Left hindlimb (tissue), 1 donor: ENCODE measurements around the gene TUBA1A.
"Not testable (repeated sequence)": the region's sequence is repeated elsewhere in the genome, so short reads cannot be mapped to it uniquely, and the experiment has no call there.

Experiments used
- DNase-seq: peaks from one replicate; pipeline ENCODE4 v3.0.0-alpha.2; 2018

TUBA1A gene

GRCh38 chr12:49200919-49201594 is 12.2 kb upstream of the TUBA1A start:
- no peak for DNase-seq

GRCh38 chr12:49198431-49199155 is 9.7 kb upstream of the TUBA1A start:
- peak; percentile 40 for DNase-seq

- DNase-seq, result no peak
These were observed 8.4 kb upstream of the TUBA1A start for GRCh38 chr12:49197256-49197655.

DNA sequence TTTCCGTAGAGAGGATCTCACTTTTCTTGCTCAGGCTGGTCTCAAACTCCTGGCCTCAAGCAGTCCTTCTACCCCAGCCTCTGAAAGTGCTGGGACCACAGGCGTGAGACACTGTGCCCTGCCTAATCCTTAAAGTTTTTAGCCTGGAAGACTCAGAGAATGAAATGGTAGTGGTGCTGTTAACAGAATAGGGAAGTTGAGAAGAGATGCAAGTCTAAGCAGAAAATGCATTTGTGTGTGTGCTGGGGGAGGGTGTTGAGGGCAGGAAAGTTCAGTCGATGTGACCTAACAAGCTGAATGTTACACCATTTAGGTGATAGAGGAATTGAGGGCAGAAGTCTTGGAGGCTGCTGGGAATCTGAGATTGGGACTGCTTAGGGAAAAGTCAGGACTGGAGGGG is 6.9 kb upstream of the TUBA1A start:
- DNase-seq, result no peak

GRCh38 chr12:49193746-49194145 is 4.9 kb upstream of the TUBA1A start:
- DNase-seq, result not testable (repeated sequence)

DNA sequence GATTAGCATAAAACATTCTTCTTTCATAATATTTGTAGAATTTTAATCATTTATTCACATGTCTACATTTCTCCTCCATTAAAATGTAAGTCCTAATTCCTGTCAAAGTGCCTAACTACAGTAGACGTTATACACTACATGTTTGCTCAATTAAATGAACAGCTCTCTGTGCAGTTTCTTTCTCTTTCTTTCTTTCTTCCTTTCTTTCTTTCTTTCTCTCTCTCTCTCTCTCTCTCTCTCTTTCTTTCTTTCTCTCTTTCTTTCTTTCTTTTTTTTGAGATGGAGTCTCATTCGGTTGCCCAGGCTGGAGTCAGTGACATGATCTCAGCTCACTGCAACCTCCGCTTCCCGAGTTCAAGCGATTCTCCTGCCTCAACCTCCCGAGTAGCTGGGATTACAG is 2.6 kb upstream of the TUBA1A start:
- DNase-seq, result not testable (repeated sequence)

DNA sequence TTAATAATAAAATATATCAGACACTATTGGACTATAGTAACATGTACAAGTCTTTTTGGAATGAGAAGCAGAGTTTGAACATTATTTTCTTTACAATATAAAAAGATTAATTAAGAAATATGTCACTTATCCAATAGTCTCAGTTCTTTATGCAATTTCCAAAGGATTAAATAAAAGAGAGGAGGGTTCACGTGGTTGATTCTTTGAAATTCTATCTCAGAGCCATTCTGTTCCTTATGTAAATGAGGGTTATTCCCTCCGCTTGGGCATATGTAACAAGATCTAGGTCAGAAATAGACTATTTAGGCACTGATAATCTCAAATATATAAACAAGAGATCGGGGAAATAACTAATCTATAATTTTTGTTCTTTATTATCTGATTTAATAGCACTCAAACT is 2.1 kb upstream of the TUBA1A start:
- DNase-seq, result no peak

DNA sequence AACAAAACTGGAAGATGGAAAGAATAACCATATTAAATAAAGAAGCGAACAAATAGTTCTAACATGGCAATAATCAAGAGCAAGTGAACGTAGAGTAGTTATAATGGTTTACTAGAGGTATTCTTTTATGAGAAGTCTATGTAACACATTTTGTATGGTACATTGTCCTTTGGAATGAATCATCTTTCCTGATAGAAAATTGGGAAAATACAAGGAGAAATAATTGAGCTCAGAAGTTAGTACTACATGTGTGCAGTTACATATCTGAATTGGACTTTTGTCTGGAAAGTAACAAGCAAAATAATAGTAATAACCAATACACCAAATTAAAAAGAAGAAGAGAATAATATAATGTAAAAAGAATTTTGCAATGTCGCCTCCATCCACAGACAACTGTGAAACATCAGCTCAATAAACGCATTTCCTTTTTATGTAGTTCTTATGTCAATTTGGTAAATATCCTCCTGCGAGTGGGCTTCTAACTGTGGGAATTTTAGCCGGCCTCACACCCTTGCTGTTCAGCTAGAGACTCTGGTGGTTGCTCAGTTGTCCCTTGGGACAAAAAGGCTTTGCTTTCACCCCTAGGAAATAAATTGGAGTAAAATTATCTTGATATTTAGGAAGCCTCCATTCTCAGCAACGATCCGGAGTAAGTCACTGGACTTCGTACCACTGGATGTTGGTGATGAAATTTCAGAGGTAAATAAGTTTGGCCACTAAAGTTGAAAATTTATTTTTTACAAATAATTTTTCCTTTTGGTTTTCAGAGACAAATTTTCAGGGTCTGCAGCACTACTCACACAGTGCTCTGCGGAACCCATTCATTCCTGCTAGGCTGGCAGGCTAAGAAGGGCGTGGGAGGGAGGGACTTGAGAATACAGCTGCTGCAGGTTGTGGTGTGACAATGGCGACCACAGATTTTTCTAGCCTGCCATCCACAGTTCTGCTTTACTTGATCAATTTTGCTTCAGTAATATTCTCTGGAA is 1.1 kb upstream of the TUBA1A start:
- no peak for DNase-seq

DNA sequence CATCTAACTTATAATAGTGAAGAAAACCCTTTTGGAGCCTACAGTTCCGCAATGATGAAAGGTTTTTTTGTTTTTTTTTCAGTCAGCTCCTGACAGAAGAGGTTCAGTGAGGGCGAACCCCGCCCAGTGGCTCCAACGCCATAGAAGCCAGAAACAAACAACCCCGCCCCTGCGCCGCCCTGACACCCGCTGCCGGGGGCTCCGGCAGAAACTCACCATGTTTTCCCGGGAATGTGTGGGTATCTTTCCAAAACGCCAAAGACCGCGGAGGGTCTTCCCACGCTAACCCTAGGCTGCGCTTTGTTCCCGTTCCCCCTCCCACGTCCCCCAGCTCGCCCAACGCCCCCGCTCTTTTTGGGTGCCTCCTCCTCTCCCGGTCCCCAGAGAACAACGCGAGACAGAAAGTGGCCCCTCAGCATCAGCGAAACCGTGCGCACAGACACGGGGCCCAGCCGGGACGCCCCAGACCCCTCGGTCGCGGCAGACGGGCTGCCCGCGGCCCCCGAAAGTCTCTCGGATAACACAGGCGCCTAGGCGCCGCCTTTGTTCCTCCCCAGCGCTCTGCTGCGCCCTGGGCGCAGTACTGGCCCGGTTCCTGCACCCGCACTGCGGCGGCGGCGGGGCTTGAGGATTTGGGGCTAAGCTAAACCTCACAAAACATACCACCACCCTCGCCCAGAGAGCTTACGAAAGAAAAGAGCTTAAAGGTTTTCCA is 522 bp downstream of the TUBA1A start:
- peak; percentile 85 for DNase-seq

GRCh38 chr12:49187184-49187583 is 1.7 kb downstream of the TUBA1A start:
- peak; percentile 85 for DNase-seq

GRCh38 chr12:49186307-49186706 is 2.6 kb downstream of the TUBA1A start:
- DNase-seq, result not testable (repeated sequence)

GRCh38 chr12:49184697-49185096 is 4.2 kb downstream of the TUBA1A start:
- not testable (repeated sequence) for DNase-seq

GRCh38 chr12:49183214-49183950 is 5.5 kb downstream of the TUBA1A start:
- not testable (repeated sequence) for DNase-seq

GRCh38 chr12:49174218-49174617 is 14.7 kb downstream of the TUBA1A start:
- DNase-seq, result no peak

- DNase-seq, result no peak
These were observed 18.0 kb downstream of the TUBA1A start for GRCh38 chr12:49170924-49171323.

GRCh38 chr12:49165114-49165513 is 23.8 kb downstream of the TUBA1A start:
- DNase-seq, result no peak

DNA sequence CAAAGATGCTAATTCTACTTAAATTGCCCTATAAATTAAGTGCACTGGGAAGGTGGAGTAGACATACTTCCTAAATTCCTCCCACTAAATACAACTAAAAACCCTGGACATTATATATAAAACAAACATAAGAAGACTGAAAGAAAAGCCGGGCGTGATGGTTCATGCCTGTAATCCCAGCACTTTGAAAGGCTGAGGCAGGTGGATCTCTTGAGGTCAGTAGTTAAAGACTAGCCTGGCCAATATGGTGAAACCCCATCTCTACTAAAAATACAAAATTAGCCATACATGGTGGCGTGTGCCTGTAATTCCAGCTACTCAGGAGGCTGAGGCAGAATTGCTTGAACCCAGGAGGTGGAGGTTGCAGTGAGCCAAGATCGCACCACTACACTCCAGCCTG is 27.0 kb downstream of the TUBA1A start:
- not testable (repeated sequence) for DNase-seq

DNA sequence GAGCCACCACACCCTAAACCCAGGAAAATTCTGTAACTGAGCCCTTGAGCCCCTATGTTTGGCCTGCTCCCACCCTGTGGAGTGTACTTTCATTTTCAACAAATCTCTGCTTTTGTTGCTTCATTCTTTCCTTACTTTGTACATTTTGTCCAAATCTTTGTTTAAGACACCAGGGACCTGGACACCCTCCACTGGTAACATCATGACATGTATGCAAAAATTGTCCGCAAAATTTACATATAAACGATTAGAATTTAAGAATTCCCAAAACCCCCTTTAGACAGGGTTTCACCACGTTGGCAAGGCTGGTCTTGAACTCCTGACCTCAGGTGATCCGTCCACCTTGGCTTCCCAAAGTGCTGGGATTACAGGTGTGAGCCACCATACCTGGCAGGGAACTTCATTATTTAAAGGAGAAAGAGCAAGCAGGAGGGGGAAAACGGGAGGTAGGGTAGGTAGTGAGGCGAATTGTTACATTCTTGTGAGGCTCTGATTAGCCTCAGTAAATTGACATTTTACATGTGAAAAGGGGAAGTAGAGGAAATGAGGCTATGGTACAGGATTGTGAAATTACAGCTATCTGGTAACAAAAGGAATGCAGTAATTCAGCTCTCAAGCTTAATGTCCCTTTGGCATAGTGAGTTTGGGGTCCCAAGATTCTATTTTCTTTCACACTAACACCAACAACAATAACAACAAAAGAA is 27.6 kb downstream of the TUBA1A start:
- DNase-seq, result no peak

DNA sequence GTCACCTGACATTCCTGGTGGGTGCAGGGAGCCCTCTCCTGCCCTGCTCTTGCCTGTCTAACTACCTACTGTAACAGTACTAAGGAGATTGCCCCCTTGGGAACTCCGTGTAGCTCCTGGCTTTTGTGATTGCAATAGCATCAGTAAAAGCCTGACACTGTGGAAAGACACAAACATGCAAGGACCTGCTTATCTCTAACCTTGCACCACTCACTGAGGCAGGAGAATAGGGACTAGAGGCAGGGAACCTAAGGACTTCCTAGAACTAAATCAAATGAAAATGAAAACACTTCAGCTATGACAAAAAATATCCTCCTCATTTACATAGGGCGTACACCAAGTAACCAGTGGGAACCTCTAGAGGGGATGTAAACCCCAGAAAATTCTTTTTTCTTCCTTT is 28.5 kb downstream of the TUBA1A start:
- no peak for DNase-seq

DNA sequence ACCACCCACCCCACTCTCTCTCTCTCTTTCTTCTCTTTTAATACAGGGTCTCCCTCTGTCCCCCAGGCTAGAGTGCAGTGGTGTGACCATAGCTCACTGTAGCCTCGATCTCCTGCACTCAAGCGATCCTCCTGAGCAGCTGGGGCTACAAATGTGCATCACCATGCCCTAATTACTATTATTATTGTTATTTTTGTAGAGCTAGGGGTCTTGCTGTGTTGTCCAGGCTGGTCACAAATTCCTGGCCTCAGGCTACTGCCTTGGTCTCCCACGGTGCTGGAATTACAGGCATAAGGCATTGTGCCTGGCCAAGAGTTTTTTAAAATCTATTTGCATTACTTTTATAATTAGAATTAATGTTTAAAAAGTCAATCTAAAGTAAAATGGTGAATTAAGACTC is 34.7 kb downstream of the TUBA1A start:
- no peak for DNase-seq

DNA sequence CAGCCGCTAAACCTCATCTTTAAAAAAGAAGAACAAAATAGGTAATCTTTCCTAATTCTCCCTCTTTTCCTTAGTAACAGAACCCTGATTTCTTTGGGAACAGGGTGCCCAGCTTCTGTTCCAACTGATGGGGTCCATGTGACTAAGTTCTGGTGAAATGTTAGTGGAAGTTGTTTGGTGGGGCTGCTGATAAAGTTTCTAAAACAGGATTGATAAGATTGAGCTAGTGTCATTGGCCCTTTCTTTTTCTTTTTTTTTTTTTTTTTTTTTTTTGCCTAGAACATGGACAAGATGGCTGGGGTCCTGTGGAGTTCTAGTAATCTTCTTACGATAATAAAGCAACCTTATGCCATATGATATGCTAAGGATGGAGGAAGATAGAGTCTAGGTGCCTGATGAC is 41.5 kb downstream of the TUBA1A start:
- DNase-seq, result no peak
